HuH-7 (cell line): Measurements from ENCODE around the gene CYP21A2.
"Not testable (repeated sequence)": the region's sequence is repeated elsewhere in the genome, so short reads cannot be mapped to it uniquely, and the experiment has no call there.

Experiments used
- DNase-seq: peaks from one replicate; pipeline ENCODE4 v3.0.0; 2011; ENCODE audit warnings: low spot score

Gene CYP21A2

DNA sequence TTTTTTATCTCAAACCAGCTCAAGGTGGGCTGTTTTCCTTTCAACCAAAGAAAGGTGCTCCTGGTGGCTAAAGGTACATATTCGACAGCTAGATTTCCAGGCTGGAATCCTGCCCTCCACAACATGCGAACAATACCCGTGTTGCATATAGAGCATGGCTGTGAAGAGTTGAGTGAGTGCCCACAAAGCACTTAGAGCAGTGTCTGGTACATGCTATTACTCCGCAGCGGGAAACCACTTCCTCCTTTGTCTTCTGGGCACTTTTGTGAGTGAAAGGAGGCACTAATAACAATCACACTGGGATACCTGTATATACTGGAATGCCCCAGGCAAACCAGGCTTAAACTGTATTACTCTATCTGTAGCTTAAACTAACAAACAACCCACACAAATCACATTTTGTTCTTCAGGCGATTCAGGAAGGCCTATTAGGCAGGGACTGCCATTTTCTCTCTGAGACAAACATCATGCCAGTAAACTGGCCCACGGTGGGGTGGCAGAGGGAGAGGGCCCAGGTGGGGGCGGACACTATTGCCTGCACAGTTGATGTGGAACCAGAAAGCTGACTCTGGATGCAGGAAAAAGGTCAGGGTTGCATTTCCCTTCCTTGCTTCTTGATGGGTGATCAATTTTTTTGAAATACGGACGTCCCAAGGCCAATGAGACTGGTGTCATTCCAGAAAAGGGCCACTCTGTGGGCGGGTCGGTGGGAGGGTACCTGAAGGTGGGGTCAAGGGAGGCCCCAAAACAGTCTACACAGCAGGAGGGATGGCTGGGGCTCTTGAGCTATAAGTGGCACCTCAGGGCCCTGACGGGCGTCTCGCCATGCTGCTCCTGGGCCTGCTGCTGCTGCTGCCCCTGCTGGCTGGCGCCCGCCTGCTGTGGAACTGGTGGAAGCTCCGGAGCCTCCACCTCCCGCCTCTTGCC is at the start of gene CYP21A2:
CYP21A2 (plus strand) TSS at position 818 of the 927 bp plus-strand sequence; CDS start at position 826, 8 bp downstream.
- DNase-seq: not testable (repeated sequence)

DNA sequence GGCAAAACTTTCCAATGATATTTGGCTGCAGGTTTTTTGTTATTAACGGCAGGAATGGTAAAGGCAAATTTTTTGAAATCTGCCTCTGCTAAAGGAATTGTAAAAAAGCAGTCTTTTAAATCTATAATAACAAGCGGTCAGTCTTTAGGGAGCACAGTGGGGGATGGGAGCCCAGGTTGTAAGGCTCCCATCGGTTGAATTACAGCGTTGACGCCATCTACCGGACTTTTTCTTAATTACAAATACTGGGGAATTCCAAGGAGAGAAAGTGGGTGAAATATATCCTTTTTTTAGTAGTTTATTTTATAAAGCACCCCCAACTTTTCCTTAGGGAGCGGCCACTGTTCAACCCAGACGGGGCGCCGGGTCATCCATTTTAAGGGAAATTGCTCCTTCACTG is 48.9 kb upstream of the CYP21A2 start:
- DNase-seq: not testable (repeated sequence)

DNA sequence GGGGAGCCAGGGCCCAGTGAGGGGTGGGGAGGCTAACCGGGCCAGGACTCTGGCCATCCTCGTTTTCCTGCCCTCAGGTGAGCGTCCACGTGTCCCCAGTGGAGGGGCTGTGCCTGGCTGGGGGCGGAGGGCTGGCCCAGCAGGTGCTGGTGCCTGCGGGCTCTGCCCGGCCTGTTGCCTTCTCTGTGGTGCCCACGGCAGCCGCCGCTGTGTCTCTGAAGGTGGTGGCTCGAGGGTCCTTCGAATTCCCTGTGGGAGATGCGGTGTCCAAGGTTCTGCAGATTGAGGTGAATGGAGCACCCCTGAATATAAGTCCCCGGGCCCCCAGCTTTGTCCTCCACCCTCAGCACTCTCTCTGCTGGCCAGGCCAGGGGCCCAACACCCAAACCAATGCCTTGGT is 43.8 kb upstream of the CYP21A2 start:
- DNase-seq: not testable (repeated sequence)

DNA sequence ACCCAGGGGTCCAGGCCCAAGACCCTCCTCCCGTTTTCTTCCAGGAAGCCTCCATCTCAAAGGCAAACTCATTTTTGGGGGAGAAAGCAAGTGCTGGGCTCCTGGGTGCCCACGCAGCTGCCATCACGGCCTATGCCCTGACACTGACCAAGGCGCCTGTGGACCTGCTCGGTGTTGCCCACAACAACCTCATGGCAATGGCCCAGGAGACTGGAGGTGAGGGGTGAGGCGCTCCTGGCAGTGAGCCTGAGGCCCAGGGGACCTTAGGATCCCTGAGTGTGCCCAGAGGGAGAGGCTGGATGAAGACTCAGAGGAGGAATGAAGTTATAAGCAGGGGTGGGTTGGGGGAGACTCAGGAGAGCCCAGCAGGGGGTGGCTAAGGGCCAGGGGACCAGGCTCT is 41.8 kb upstream of the CYP21A2 start:
- not testable (repeated sequence) for DNase-seq

DNA sequence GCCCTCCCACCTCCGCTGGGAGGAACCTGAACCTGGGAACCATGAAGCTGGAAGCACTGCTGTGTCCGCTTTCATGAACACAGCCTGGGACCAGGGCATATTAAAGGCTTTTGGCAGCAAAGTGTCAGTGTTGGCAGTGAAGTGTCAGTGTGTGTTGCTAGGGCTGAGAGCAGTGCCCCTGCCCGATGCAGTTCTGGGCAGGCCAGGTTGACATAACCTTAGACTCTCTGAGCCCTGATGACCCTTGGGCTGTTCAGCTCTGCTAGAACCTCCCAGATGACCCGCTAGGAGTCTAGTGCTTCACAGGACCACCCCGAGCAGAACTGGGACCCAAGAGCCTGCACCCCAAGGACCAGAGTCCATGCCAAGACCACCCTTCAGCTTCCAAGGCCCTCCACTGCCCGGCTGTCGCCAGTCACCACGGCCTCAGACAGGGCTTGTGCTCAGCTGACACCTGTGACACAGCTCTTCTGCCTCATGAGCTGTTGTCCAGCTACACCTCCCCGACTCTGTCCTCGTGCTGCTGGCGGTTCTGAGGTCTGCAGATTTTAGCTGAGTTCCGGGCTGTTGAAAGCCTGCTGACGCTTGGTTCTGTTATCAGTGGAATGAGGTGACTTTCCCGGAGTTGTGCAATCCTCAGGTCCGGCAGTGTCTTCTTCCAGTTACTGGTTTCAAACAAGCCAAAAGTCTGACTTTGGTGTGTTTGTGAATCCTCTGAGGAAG is 35.5 kb upstream of the CYP21A2 start:
- DNase-seq: not testable (repeated sequence)

DNA sequence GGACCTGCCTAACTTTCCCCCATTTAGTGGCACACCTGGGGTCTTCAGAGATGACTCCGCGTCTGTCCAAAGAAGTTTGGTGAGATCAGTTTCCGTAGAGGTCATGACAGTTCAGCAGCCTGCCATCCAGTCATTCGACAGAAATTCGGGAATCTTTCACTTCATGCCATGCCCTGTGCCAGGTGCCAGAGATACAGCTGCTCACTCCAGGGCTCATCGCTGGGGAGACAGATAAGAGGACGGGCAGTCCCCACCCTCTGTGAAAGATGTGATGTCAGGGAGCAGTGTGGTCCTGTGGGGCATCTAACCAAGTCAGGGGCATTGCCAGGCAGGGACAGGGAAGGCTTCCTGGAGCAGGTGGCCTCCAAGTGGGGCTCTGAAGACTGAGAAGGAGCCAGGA is 34.9 kb upstream of the CYP21A2 start:
- not testable (repeated sequence) for DNase-seq

DNA sequence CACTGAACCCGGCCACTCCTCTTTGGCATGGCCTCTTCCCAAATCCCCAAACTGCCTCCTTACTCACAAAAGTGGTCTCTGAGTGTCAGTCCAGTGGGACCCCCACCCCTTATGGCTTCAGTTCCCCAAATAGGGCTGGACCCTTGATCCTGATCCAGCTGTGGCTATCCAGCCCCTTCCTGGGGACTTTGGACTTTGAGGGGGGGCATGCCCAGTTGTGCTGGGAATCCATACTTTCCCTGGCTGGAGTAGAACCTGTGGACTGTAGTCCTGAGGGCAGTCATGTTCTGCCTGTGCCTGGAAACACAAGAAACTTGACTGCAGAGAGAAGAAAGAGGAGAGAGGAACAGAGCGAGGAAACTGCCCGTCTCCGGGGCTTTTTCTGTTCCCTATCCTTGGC is 33.8 kb upstream of the CYP21A2 start:
- not testable (repeated sequence) for DNase-seq

DNA sequence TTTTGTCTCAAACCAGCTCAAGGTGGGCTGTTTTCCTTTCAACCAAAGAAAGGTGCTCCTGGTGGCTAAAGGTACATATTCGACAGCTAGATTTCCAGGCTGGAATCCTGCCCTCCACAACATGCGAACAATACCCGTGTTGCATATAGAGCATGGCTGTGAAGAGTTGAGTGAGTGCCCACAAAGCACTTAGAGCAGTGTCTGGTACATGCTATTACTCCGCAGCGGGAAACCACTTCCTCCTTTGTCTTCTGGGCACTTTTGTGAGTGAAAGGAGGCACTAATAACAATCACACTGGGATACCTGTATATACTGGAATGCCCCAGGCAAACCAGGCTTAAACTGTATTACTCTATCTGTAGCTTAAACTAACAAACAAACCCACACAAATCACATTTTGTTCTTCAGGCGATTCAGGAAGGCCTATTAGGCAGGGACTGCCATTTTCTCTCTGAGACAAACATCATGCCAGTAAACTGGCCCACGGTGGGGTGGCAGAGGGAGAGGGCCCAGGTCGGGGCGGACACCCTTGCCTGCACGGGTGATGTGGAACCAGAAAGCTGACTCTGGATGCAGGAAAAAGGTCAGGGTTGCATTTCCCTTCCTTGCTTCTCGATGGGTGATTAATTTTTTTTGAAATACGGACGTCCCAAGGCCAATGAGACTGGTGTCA is 33.2 kb upstream of the CYP21A2 start:
- not testable (repeated sequence) for DNase-seq

DNA sequence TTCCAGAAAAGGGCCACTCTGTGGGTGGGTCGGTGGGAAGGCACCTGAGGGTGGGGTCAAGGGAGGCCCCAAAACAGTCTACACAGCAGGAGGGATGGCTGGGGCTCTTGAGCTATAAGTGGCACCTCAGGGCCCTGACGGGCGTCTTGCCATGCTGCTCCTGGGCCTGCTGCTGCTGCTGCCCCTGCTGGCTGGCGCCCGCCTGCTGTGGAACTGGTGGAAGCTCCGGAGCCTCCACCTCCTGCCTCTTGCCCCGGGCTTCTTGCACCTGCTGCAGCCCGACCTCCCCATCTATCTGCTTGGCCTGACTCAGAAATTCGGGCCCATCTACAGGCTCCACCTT is 32.7 kb upstream of the CYP21A2 start:
- DNase-seq: not testable (repeated sequence)

DNA sequence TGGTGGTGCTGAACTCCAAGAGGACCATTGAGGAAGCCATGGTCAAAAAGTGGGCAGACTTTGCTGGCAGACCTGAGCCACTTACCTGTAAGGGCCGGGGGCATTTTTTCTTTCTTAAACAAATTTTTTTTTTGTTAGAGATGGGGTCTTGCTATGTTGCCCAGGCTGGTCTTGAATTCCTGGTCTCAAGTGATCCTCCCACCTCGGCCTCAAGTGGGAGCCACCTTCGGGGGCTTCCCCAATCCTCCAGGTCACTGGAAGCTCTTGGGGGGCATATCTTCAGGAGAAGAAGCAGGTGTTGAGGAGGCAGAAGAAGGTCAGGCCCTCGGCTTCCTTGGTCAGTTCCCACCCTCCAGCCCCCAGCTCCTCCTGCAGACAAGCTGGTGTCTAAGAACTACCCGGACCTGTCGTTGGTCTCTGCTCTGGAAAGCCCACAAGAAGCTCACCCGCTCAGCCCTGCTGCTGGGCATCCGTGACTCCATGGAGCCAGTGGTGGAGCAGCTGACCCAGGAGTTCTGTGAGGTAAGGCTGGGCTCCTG is 32.2 kb upstream of the CYP21A2 start:
- not testable (repeated sequence) for DNase-seq

DNA sequence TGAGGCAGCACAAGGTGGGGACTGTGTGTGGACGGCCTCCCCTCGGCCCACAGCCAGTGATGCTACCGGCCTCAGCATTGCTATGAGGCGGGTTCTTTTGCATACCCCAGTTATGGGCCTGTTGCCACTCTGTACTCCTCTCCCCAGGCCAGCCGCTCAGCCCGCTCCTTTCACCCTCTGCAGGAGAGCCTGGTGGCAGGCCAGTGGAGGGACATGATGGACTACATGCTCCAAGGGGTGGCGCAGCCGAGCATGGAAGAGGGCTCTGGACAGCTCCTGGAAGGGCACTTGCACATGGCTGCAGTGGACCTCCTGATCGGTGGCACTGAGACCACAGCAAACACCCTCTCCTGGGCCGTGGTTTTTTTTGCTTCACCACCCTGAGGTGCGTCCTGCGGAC is 31.1 kb upstream of the CYP21A2 start:
- DNase-seq: not testable (repeated sequence)

DNA sequence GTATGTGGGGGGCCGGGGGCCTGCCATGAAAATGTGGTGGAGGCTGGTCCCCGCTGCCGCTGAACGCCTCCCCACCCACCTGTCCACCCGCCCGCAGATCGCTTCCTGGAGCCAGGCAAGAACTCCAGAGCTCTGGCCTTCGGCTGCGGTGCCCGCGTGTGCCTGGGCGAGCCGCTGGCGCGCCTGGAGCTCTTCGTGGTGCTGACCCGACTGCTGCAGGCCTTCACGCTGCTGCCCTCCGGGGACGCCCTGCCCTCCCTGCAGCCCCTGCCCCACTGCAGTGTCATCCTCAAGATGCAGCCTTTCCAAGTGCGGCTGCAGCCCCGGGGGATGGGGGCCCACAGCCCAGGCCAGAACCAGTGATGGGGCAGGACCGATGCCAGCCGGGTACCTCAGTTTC is 30.2 kb upstream of the CYP21A2 start:
- not testable (repeated sequence) for DNase-seq

DNA sequence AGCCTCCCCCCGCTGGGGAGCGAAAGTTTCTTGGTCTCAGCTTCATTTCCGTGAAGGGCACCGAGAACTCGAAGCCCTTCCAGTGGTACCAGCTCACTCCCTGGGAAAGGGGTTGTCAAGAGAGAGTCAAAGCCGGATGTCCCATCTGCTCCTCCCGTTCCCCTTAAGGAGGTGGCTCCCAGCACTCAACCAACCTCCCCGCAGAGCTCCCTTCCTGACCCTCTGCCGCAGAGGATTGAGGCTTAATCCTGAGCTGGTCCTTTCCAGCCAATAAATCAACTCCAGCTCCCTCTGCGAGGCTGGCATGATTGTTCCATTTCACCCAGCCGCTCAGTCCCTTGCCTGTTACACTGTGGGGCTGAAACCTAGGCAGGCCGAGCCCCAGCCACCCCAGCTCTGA is 29.6 kb upstream of the CYP21A2 start:
- DNase-seq: not testable (repeated sequence)

DNA sequence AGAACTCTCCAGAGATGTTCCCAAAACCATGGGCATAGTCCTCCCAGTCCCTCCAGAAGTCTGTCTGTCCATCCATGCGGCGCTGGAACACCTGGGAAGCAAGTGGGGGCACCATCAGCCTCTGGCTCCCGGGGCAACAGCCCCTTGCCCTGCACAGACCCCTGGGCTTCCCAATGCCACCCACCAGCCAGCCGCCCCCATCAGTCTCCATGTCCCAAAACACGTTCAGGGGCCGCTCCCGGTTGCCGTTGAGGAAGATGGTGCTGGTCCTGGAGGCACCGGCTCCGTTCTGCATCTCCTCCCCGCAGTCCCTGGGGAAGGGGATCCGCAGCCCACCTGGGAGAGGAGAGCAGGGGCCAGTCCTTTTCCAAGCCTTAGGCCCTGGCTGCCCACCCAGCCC is 28.7 kb upstream of the CYP21A2 start:
- DNase-seq: not testable (repeated sequence)

DNA sequence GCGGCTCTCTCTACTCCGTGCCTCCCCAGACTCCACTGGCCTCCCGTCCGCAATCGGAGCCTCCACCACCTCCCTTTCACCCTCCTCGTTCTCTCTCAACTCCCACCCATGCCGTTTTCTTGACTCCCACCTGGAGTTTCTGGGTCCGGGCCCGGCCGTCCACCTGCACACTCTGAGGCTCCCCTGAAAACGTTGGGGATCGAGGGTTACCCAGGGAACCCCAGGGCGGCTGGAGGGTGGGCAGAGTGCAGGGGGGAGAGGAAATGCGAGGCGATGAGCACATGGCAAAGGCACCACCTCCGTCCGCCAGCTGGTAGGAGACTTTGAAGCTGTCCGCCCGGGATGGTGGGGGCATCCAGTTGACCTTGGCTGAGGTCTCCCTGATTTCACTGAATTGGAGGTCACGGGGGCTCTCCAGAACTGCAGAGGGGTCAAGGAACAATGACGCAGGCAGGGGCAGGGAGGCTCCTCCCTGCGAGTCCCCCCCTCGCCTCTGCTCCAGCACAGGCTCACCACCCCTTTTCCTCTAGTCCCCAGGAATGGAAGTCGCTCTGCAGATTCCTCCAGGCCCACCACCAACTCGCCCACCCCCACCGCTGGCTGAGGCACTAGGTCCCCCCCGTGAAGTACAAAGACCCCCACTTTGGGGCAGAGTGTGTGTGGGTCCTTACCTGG is 27.2 kb upstream of the CYP21A2 start:
- not testable (repeated sequence) for DNase-seq

DNA sequence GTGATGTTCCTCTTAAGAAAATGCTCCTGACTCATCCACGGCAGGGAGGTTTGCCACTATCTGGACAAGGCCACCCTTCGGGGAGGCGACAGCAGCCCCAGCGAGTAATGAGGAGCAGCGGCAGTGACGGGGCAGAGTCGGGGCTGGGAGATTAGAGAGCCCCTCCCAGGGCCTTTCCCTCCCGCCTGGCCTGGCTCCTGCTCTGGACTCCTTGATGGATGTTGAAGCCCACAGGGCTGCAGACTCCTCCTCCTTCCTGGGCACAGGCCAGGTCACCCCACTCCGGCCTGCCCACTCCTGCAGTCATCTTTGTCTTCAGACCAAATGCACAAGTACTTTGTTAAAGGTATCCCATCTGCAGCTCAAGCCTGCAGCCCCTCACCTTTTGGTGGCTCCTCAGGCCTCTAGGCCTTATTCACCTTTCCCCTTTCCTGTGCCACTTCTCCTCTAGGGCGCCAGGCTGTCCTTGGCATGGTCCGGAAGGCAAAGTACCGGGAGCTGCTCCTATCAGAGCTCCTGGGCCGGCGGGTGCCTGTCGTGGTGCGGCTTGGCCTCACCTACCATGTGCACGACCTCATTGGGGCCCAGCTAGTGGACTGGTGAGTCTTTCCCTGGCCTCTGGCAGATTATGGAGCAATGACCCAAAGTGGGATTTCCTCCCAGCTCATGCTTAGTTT is 25.1 kb upstream of the CYP21A2 start:
- DNase-seq: not testable (repeated sequence)

DNA sequence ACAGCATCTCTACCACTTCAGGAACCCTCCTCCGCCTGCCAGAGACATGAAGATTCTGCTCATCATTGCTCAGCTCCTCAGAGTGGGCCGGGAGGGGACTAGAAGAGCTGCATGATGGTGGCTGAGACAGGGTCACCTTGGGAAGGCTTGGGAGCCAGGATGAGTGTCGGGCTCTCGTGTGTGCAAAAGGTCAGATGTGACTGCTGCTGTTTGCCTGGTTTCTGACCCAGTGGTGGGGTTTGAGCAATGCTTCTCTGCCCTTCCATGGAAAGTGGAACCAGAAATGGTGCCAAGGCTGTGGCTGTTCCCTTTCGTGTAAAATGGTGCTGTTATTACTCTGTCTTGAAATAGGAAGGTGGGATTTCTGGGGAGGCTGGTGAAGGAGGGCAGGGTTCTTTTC is 24.5 kb upstream of the CYP21A2 start:
- DNase-seq: not testable (repeated sequence)

DNA sequence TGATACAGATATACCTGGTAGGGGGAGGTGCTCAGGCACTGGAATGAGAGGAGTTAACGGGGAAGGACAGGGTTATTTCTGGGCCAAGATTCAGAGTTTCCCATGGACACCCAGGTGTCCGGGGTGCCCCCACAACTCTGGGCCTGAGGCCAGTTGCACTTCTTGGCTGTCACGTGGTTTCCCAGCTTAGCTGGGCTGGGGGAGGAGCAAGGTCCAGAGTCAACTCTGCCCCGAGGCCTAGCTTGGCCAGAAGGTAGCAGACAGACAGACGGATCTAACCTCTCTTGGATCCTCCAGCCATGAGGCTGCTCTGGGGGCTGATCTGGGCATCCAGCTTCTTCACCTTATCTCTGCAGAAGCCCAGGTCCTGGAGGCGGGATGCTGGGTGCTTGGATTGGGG is 23.7 kb upstream of the CYP21A2 start, which contains the start of gene C4B:
C4B (plus strand) TSS at position 249 of the 400 bp plus-strand sequence; CDS start at position 300, 51 bp downstream.
- not testable (repeated sequence) for DNase-seq

DNA sequence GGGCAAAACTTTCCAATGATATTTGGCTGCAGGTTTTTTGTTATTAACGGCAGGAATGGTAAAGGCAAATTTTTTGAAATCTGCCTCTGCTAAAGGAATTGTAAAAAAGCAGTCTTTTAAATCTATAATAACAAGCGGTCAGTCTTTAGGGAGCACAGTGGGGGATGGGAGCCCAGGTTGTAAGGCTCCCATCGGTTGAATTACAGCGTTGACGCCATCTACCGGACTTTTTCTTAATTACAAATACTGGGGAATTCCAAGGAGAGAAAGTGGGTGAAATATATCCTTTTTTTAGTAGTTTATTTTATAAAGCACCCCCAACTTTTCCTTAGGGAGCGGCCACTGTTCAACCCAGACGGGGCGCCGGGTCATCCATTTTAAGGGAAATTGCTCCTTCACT is 16.1 kb upstream of the CYP21A2 start:
- DNase-seq: not testable (repeated sequence)

DNA sequence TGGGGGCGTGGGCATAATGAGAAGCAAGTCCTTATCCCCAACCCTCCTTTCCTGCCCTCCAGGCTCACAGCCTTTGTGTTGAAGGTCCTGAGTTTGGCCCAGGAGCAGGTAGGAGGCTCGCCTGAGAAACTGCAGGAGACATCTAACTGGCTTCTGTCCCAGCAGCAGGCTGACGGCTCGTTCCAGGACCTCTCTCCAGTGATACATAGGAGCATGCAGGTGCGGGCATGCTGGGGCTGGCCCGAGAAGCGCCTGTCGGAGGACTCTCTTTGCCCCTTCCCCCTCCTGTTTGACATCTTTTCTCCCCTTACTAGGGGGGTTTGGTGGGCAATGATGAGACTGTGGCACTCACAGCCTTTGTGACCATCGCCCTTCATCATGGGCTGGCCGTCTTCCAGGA is 9.6 kb upstream of the CYP21A2 start:
- DNase-seq: not testable (repeated sequence)

DNA sequence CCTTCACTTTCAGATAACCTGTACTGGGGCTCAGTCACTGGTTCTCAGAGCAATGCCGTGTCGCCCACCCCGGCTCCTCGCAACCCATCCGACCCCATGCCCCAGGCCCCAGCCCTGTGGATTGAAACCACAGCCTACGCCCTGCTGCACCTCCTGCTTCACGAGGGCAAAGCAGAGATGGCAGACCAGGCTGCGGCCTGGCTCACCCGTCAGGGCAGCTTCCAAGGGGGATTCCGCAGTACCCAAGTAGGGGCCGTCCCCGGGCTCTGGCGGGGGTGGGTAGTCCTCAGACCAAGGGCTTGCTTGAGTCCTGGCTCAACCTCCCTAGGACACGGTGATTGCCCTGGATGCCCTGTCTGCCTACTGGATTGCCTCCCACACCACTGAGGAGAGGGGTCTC is 8.7 kb upstream of the CYP21A2 start:
- not testable (repeated sequence) for DNase-seq
